GM19452 (cell line): ENCODE data around the gene NLGN1.

Source experiments
- ATAC-seq: cut with Tn5 transposase; IDR thresholded peaks from one replicate; pipeline ENCODE4 v1.9.1; 2021; ENCODE audit not compliant: unreplicated experiment

NLGN1 gene

GRCh38 chr3:174061162-174061561 is 663.6 kb downstream of the NLGN1 start:
- ATAC-seq, result no peak

- no peak for ATAC-seq
These were observed 664.2 kb downstream of the NLGN1 start for GRCh38 chr3:174061731-174062130.

DNA sequence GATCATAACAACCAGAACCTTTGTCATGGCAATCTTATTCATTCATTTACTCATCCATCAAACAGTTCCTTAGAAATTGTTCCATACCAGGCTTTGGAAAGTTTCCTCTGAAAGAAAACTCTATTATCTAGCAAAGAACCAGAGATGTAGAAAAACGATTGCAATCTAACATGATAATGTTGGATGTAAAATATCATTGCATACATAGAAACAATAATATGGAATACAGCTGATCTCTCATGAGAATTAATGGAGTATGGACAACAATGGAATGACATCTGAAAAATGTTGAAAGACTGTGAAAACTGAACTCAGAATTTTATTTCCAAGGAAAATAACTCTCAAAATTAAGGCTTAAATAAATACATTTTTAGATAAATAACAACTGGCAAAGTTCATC is 665.4 kb downstream of the NLGN1 start:
- ATAC-seq, result no peak

DNA sequence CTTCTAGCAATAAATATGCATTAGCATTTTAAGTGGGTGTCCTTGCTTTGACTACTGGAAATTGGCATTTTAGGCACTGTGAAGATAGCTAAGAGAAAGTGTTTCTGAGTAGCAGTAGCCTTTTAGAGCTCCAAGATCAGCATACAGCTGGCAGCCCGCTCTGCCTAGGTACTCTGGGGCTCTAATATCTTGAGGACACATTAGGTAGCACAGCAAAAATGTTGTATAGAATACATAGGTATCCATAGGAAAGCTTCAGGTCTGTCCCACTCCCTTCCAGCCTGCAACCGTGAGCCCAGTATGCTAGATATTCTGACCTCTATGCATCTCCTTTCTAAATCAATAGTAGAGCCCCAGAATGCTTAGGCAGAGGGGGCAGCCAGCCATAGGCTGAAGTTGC is 670.5 kb downstream of the NLGN1 start:
- ATAC-seq, result no peak

DNA sequence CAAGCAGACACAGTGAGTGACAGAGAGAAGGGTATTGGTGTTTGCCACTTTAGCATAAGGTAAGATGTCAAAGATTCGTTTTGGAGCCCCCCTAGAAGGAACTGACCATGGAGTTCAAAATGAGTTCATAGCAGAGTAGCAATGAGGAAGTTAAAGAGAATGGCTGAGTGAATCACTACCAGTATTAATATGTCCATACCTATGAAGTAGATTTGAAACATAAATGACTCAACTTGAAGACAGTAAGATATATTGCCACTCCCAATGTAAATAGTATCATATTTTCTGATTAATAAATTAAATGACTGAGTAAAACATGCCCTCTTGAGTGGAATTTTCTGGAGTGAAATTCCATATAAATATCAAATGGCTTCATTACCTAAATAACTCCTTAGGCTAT is 675.1 kb downstream of the NLGN1 start:
- no peak for ATAC-seq

DNA sequence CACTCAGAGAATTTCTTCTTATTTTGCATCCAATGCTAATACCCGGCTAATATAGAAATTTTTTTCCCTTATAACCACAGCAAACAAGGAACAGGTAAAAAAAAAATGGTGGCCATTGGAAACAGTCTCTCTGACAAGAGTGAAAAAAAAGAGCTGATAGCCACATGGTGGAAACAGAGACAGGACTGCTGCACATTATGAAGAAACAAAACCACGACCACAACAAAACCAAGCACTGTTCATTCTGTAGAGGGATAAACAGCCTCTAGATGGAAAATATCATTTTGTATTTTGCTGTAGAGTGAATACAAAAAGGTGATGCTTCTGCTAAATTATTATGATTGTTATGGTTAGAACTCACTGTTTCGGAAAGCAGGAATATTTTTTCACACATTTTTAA is 686.2 kb downstream of the NLGN1 start:
- no peak for ATAC-seq

DNA sequence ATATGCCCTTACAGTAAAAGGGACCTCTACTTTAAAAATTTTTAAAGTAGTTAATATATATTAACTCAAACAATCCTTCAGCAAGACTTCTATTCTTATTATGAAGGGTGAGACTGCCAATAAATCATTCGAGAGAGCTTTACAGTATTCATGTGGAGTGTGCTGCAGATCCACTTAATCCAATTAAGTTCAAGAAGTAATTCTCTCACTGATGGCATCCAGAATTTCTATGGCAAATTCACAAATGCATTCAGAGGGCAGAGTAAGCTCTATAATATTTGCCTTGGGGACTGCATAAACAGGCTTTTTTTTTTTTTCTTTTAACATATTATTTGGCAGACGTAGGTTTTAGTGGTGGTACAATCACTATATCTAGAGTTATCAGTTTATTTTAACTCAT is 692.0 kb downstream of the NLGN1 start:
- no peak for ATAC-seq

- ATAC-seq, result no peak
These were observed 697.1 kb downstream of the NLGN1 start for GRCh38 chr3:174094669-174095068.

GRCh38 chr3:174097686-174098085 is 700.1 kb downstream of the NLGN1 start:
- ATAC-seq, result no peak

- ATAC-seq, result no peak
These were observed 701.2 kb downstream of the NLGN1 start for GRCh38 chr3:174098746-174099145.

DNA sequence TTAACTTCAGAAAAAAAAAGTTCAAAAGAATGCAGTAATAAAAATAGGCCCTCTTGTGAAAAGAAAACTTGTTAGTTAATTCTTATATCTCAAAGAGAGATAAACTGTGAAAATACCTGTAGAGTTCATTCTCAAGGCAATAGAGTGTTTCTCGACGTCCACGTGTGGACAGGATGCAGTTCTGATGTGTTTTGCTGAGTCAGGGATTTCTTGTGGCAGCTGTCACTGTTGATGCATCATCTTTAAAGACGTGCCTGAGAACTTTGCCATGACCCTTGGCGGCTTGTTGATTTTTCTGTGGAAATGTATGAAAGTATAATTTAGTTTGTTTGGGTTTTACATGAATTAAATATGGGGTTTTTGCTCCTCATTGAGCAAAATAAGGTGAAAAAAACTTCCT is 702.2 kb downstream of the NLGN1 start:
- ATAC-seq, result no peak

GRCh38 chr3:174100744-174101143 is 703.2 kb downstream of the NLGN1 start:
- no peak for ATAC-seq

- no peak for ATAC-seq
These were observed 703.7 kb downstream of the NLGN1 start for GRCh38 chr3:174101244-174101643.

DNA sequence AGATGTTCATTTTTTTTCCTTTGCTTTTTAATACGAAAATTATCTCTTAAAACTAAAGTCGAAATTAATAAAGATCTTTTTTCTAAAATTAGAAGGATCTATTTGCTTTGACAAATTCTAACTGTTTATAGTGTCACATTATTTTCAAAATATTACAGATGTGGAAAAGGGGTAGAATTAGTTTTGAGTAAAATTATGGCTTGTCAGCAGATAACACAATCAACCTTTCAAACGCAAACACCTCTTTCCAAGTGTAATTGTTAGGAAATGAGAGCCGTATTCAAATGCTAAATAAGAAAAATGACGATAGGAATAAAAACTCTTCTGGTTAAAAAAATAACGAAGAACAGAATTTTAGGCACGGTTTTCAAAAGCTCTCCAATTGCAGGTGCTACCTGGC is 704.7 kb downstream of the NLGN1 start:
- ATAC-seq, result no peak

GRCh38 chr3:174102866-174103265 is 705.3 kb downstream of the NLGN1 start:
- no peak for ATAC-seq

DNA sequence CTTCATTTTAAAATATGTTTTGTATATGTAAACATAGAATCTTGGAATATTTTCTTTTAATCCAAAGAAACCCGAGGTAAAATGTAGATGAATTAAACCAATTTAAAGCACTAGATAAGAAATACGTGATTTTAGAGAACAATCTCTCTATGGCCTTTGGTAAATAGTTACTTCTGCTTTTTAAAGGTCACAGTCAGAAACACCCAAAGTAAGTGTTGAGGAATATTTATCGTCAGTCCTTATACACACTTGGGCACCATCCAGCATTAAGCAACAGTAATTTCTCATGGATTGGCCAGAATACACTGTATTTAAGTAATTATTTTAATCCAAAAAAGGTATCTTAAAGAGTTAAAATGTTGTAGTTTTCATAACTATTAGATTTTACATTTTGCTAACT is 713.2 kb downstream of the NLGN1 start:
- no peak for ATAC-seq

GRCh38 chr3:174111776-174112175 is 714.2 kb downstream of the NLGN1 start:
- no peak for ATAC-seq

DNA sequence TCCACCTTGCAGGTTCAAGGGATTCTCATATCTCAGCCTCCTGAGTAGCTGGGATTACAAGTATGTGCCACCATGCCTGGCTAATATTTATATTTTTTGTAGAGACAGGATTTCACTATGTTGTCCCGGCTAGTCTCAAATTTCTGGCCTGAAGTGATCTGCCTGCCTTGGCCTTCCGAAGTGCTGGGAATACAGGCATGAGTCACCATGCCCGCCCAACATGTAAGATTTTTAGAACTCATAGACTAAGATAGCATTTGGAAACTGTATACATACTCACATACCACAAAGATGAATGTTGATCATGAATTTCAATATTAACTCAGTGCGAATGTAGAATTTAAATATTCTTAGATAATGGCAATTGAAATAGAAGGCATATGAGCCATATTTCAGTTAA is 718.9 kb downstream of the NLGN1 start:
- no peak for ATAC-seq

GRCh38 chr3:174120997-174121396 is 723.5 kb downstream of the NLGN1 start:
- no peak for ATAC-seq

- no peak for ATAC-seq
These were observed 724.9 kb downstream of the NLGN1 start for GRCh38 chr3:174122411-174122810.

- ATAC-seq, result no peak
These were observed 727.8 kb downstream of the NLGN1 start for GRCh38 chr3:174125267-174125824.

- ATAC-seq, result no peak
These were observed 729.6 kb downstream of the NLGN1 start for GRCh38 chr3:174126990-174127758.

DNA sequence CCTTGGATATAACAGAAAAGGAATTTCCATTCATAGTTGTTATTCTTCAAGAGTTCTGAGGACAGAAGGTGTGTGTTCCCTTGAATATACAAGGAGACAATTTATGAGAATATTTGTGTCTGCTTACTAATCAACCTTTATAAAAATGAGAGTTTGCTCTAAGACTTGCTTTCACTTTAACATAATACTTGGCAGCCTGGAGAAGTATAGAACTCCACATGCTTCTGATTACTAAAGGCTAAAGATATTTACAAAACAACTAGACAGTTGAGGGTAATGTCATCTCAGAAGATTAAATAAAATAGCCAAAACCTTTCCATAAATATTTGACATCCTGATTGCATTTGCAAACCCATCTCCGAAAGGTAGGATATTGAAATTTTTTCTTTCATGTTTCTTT is 734.5 kb downstream of the NLGN1 start:
- ATAC-seq, result no peak
